ENCODE data around the gene MYB.

GRCh38 chr6:135229996-135230395 lies 48.9 kb downstream of the MYB start:
- no peak for TF ChIP-seq CTCF (IDR thresholded peaks at IDR 0.05)
- TF ChIP-seq EP300 (IDR thresholded peaks at IDR 0.05): no peak
- TF ChIP-seq POLR2A (IDR thresholded peaks at IDR 0.05): no peak
